Hematopoietic multipotent progenitor cell treated with erythropoietin and hydrocortisone succinate and interleukin-3 and kit ligand, for 17 days (in vitro differentiated cells): ENCODE results near the gene DLST.

ENCODE experiments used
- DNase-seq: peaks from one replicate; pipeline ENCODE4 v3.0.0-alpha.2; 2015; ENCODE audit warnings: low spot score

Gene DLST

GRCh38 chr14:74860899-74861733, 20.6 kb upstream of the DLST start:
- DNase-seq: peak; percentile 91

GRCh38 chr14:74861734-74862090, 20.0 kb upstream of the DLST start:
- DNase-seq: no peak

- DNase-seq: no peak
These were observed 18.4 kb upstream of the DLST start for GRCh38 chr14:74863274-74863673.

GRCh38 chr14:74864198-74864597, 17.5 kb upstream of the DLST start:
- DNase-seq: no peak

- no peak for DNase-seq
These were observed 16.6 kb upstream of the DLST start for GRCh38 chr14:74865156-74865555.

- no peak for DNase-seq
These were observed 14.9 kb upstream of the DLST start for GRCh38 chr14:74866708-74867389.

- no peak for DNase-seq
These were observed 14.0 kb upstream of the DLST start for GRCh38 chr14:74867673-74868072.

- DNase-seq: no peak
These were observed 13.0 kb upstream of the DLST start for GRCh38 chr14:74868739-74869138.

- DNase-seq: no peak
These were observed 9.9 kb upstream of the DLST start for GRCh38 chr14:74871819-74872218.

GRCh38 chr14:74875204-74875603, 6.5 kb upstream of the DLST start:
- DNase-seq: no peak

GRCh38 chr14:74875941-74876913, 5.5 kb upstream of the DLST start, which contains the start of gene PROX2:
Gene PROX2 (minus strand): TSS chr14:74876145. CDS start chr14:74863834, 12,311 bp downstream.
- no peak for DNase-seq

- no peak for DNase-seq
These were observed 2.1 kb upstream of the DLST start for GRCh38 chr14:74879427-74880182.

- DNase-seq: peak; percentile 71
These were observed 596 bp downstream of the DLST start for GRCh38 chr14:74882103-74882920.

GRCh38 chr14:74886001-74886400, 4.3 kb downstream of the DLST start:
- no peak for DNase-seq

- peak; percentile 51 for DNase-seq
These were observed 6.7 kb downstream of the DLST start for GRCh38 chr14:74888164-74889158.

- DNase-seq: no peak
These were observed 8.5 kb downstream of the DLST start for GRCh38 chr14:74890262-74890661.

- DNase-seq: no peak
These were observed 10.2 kb downstream of the DLST start for GRCh38 chr14:74891870-74892269.

- no peak for DNase-seq
These were observed 11.0 kb downstream of the DLST start for GRCh38 chr14:74892745-74893144.

- DNase-seq: no peak
These were observed 11.9 kb downstream of the DLST start for GRCh38 chr14:74893614-74894091.
